Measurements from ENCODE around the gene IQCN. TPM values are rescaled to one million over a fixed set of nuclear protein-coding genes. Genes with fewer than 3 reads are reported as not detected.

Gene IQCN
- total and polyA plus RNA-seq, 2 donors (not counting 1 experiment from before 2014, with no cell fraction given) = 0.79 to 0.83 TPM

- Histone ChIP-seq H3K4me2 (ENCODE audit: extremely low read depth, insufficient read depth, low read length) (no peak overlapping the region), H4K20me1 (ENCODE audit: control insufficient read depth, extremely low read depth, insufficient read depth, low read length) (no peaks in the 10 kb centered on the region)
- TF ChIP-seq EZH2 (IDR thresholded peaks at IDR 0.05; ENCODE audit: low read length, missing control alignments) = no peak
- TF ChIP-seq CTCF (conservative IDR thresholded peaks at IDR 0.05 in 1 of 2, IDR thresholded peaks at IDR 0.05 in 1 of 2; ENCODE audit: low read depth in 1 of 2, low read length in 2 of 2) = no peak
These were observed 12.1 kb downstream of the IQCN start for GRCh38 chr19:18262144-18262543.

GRCh38 chr19:18261474-18261873 is 12.8 kb downstream of the IQCN start:
- Histone ChIP-seq H3K27ac (ENCODE audit: insufficient read depth, low read length) (no peak overlapping the region), H3K4me1 (ENCODE audit: control insufficient read depth, extremely low read depth, insufficient read depth, low read length) (no peaks in the 10 kb centered on the region), H3K4me2 (ENCODE audit: extremely low read depth, insufficient read depth, low read length) (no peak overlapping the region), H3K4me3 (replicated peaks in 1 of 4; ENCODE audit: control extremely low read depth in 1 of 4, insufficient read depth in 1 of 4, low read depth in 3 of 4, low read length in 4 of 4) (no peak overlapping the region), H4K20me1 (ENCODE audit: control insufficient read depth, extremely low read depth, insufficient read depth, low read length) (no peaks in the 10 kb centered on the region), H3K27me3 (ENCODE audit: control insufficient read depth, insufficient read depth, low read length) (no peaks in the 10 kb centered on the region), H3K36me3 (ENCODE audit: control insufficient read depth, insufficient read depth, low read length) (peaks cover 10% of the 10 kb centered on the region), H2AFZ (ENCODE audit: low read length) (no peak overlapping the region), H3K9ac (ENCODE audit: insufficient read depth, low read length) (no peak overlapping the region), H3K9me3 (ENCODE audit: control insufficient read depth, insufficient read depth, low read depth, low read length) (no peaks in the 10 kb centered on the region), H3K79me2 (ENCODE audit: control insufficient read depth, insufficient read depth, low read length) (no peaks in the 10 kb centered on the region)
- DNase-seq (ENCODE audit: low read depth in 2 of 2) = no peak
- TF ChIP-seq CTCF (conservative IDR thresholded peaks at IDR 0.05 in 1 of 2, IDR thresholded peaks at IDR 0.05 in 1 of 2; ENCODE audit: low read depth in 1 of 2, low read length in 2 of 2) = no peak
- no peak for TF ChIP-seq EZH2 (IDR thresholded peaks at IDR 0.05; ENCODE audit: low read length, missing control alignments)

More at GRCh38 chr19:18262144-18262543, 12.1 kb downstream of the IQCN start:
- Histone ChIP-seq H3K36me3 (ENCODE audit: control insufficient read depth, insufficient read depth, low read length) (peaks cover 15% of the 10 kb centered on the region), H2AFZ (ENCODE audit: low read length) (no peak overlapping the region), H3K4me3 (replicated peaks in 1 of 4; ENCODE audit: control extremely low read depth in 1 of 4, insufficient read depth in 1 of 4, low read depth in 3 of 4, low read length in 4 of 4) (no peak overlapping the region), H3K9me3 (ENCODE audit: control insufficient read depth, insufficient read depth, low read depth, low read length) (no peaks in the 10 kb centered on the region), H3K9ac (ENCODE audit: insufficient read depth, low read length) (no peak overlapping the region), H3K27me3 (ENCODE audit: control insufficient read depth, insufficient read depth, low read length) (no peaks in the 10 kb centered on the region), H3K27ac (ENCODE audit: insufficient read depth, low read length) (no peak overlapping the region), H3K4me1 (ENCODE audit: control insufficient read depth, extremely low read depth, insufficient read depth, low read length) (no peaks in the 10 kb centered on the region), H3K79me2 (ENCODE audit: control insufficient read depth, insufficient read depth, low read length) (no peaks in the 10 kb centered on the region)
- DNase-seq (ENCODE audit: low read depth in 2 of 2) = no peak

GRCh38 chr19:18259893-18260292 is 14.4 kb downstream of the IQCN start:
- Histone ChIP-seq H3K4me1 (ENCODE audit: control insufficient read depth, extremely low read depth, insufficient read depth, low read length) (no peaks in the 10 kb centered on the region), H3K79me2 (ENCODE audit: control insufficient read depth, insufficient read depth, low read length) (no peaks in the 10 kb centered on the region), H3K27me3 (ENCODE audit: control insufficient read depth, insufficient read depth, low read length) (peaks cover 7% of the 10 kb centered on the region), H3K9me3 (ENCODE audit: control insufficient read depth, insufficient read depth, low read depth, low read length) (no peaks in the 10 kb centered on the region), H2AFZ (ENCODE audit: low read length) (no peak overlapping the region), H3K9ac (ENCODE audit: insufficient read depth, low read length) (no peak overlapping the region), H3K4me3 (replicated peaks in 1 of 4; ENCODE audit: control extremely low read depth in 1 of 4, insufficient read depth in 1 of 4, low read depth in 3 of 4, low read length in 4 of 4) (no peak overlapping the region), H4K20me1 (ENCODE audit: control insufficient read depth, extremely low read depth, insufficient read depth, low read length) (no peaks in the 10 kb centered on the region), H3K36me3 (ENCODE audit: control insufficient read depth, insufficient read depth, low read length) (peaks cover 4% of the 10 kb centered on the region), H3K27ac (ENCODE audit: insufficient read depth, low read length) (no peak overlapping the region), H3K4me2 (ENCODE audit: extremely low read depth, insufficient read depth, low read length) (no peak overlapping the region)
- no peak for TF ChIP-seq EZH2 (IDR thresholded peaks at IDR 0.05; ENCODE audit: low read length, missing control alignments)
- TF ChIP-seq CTCF (conservative IDR thresholded peaks at IDR 0.05 in 1 of 2, IDR thresholded peaks at IDR 0.05 in 1 of 2; ENCODE audit: low read depth in 1 of 2, low read length in 2 of 2) = no peak
- no peak for DNase-seq (ENCODE audit: low read depth in 2 of 2)
